ENCODE measurements around the gene CACTIN. TPM values are rescaled to one million over a fixed set of nuclear protein-coding genes. Genes with fewer than 3 reads are reported as not detected.

Gene CACTIN
- total and polyA plus RNA-seq, 9 donors, result 2.7 to 39.1 (median 28.8) TPM

- WGBS, 3 donors, result 56 to 66% (median 65%) methylated on average over 19 of the region's 19 CpGs
- no peak overlapping the region for H3K27ac ChIP-seq
- no peaks in the 10 kb centered on the region for H3K27me3 ChIP-seq
- H3K4me3 ChIP-seq, result no peak overlapping the region
- H3K9me3 ChIP-seq, result no peaks in the 10 kb centered on the region
- DNase-seq, result peak in 1 of 5 donors; percentile 48
- no peak for TF ChIP-seq CTCF (IDR thresholded peaks at IDR 0.05)
- no peak for TF ChIP-seq POLR2A (IDR thresholded peaks at IDR 0.05)
- TF ChIP-seq EP300 (IDR thresholded peaks at IDR 0.05), result no peak
- H3K4me1 ChIP-seq (ENCODE audit: insufficient read depth), result no peaks in the 10 kb centered on the region
- no peaks in the 10 kb centered on the region for H3K36me3 ChIP-seq
- intact Hi-C loops (cut with DNase I), result no loop called here
These were observed 6.3 kb downstream of the CACTIN start for GRCh38 chr19:3620145-3620816.

GRCh38 chr19:3619631-3620012, 7.0 kb downstream of the CACTIN start:
- Histone ChIP-seq H3K27ac (no peak overlapping the region), H3K4me1 (ENCODE audit: insufficient read depth) (no peaks in the 10 kb centered on the region), H3K4me3 (no peak overlapping the region), H3K36me3 (no peaks in the 10 kb centered on the region), H3K9me3 (no peaks in the 10 kb centered on the region), H3K27me3 (no peaks in the 10 kb centered on the region)
- peak in 2 of 5 donors; percentile 33 to 42 for DNase-seq
- TF ChIP-seq POLR2A (IDR thresholded peaks at IDR 0.05) (no peak), EP300 (IDR thresholded peaks at IDR 0.05) (no peak), CTCF (IDR thresholded peaks at IDR 0.05) (no peak)
- intact Hi-C loops (cut with DNase I), result loop anchor here in 3 of 4 donors (5.0 to 10.0 kb wide), 5 partner anchors 72 to 317 kb away; no protein-coding TSS in a partner anchor
- WGBS, 3 donors, result 80 to 83% (median 81%) methylated on average over 17 of the region's 17 CpGs

GRCh38 chr19:3618811-3619630, 7.6 kb downstream of the CACTIN start:
- peak in 2 of 5 donors; percentile 42 for DNase-seq
- H3K4me1 ChIP-seq (ENCODE audit: insufficient read depth), result no peaks in the 10 kb centered on the region
- 80 to 86% (median 84%) methylated on average over 29 to 31 of the region's 31 CpGs for whole genome bisulfite sequencing, 3 donors
- H3K36me3 ChIP-seq, result no peaks in the 10 kb centered on the region
- H3K9me3 ChIP-seq, result no peaks in the 10 kb centered on the region
- no peaks in the 10 kb centered on the region for H3K27me3 ChIP-seq
- intact Hi-C loops (cut with DNase I), result loop anchor here in 3 of 4 donors (5.0 to 10.0 kb wide), 5 partner anchors 72 to 317 kb away; no protein-coding TSS in a partner anchor
- no peak overlapping the region for H3K4me3 ChIP-seq
- no peak for TF ChIP-seq EP300 (IDR thresholded peaks at IDR 0.05)
- no peak for TF ChIP-seq POLR2A (IDR thresholded peaks at IDR 0.05)
- H3K27ac ChIP-seq, result no peak overlapping the region

- no peak overlapping the region for H3K27ac ChIP-seq
- peak; percentile 68 to 82 (median 77) for DNase-seq
- H3K4me3 ChIP-seq, result no peak overlapping the region
- intact Hi-C loops (cut with DNase I), result loop anchor here in 3 of 4 donors (5.0 to 10.0 kb wide), 5 partner anchors 71 to 316 kb away; no protein-coding TSS in a partner anchor
- WGBS, 3 donors, result 41 to 50% (median 50%) methylated on average over 22 to 31 of the region's 31 CpGs
- no peaks in the 10 kb centered on the region for H3K27me3 ChIP-seq
- peaks cover 1% of the 10 kb centered on the region for H3K4me1 ChIP-seq (ENCODE audit: insufficient read depth)
- no peaks in the 10 kb centered on the region for H3K9me3 ChIP-seq
- no peak for TF ChIP-seq POLR2A (IDR thresholded peaks at IDR 0.05)
- TF ChIP-seq CTCF (IDR thresholded peaks at IDR 0.05), result peak; percentile 75 to 89 (median 88)
- no peaks in the 10 kb centered on the region for H3K36me3 ChIP-seq
These were observed 8.3 kb downstream of the CACTIN start for GRCh38 chr19:3618144-3618810.
